Duodenal mucosa (tissue), 2 donors: Measurements from ENCODE around the gene FAM81A.
"Not testable (repeated sequence)": the region's sequence is repeated elsewhere in the genome, so short reads cannot be mapped to it uniquely, and the experiment has no call there.

ENCODE experiments used
- H3K27ac ChIP-seq: one replicate; pipeline ENCODE4 v1.7.0; 2013; ENCODE audit warnings: low read depth, low read length
- H3K27me3 ChIP-seq, 2 donors: one replicate each; pipeline ENCODE4 v1.7.0; 2013; ENCODE audit warnings: low read length in 2 of 2, control low read depth in 1 of 2; ENCODE audit not compliant: insufficient read depth in 2 of 2, control insufficient read depth in 1 of 2
- H3K36me3 ChIP-seq, 2 donors: one replicate each; pipeline ENCODE4 v1.7.0; 2013; ENCODE audit warnings: low read length in 2 of 2, control low read depth in 1 of 2; ENCODE audit not compliant: insufficient read depth in 2 of 2, control insufficient read depth in 1 of 2
- H3K4me1 ChIP-seq, 2 donors: one replicate each; pipeline ENCODE4 v1.7.0; 2013; ENCODE audit warnings: low read length in 2 of 2, control low read depth in 1 of 2; ENCODE audit not compliant: insufficient read depth in 2 of 2, control insufficient read depth in 1 of 2
- H3K4me3 ChIP-seq, 2 donors: one replicate each; pipeline ENCODE4 v1.7.0; 2013; ENCODE audit warnings: low read length in 2 of 2, low read depth in 1 of 2
- H3K9ac ChIP-seq, 2 donors: one replicate each; pipeline ENCODE4 v1.7.0; 2013; ENCODE audit warnings: low read length in 2 of 2, low read depth in 1 of 2
- H3K9me3 ChIP-seq, 2 donors: one replicate each; pipeline ENCODE4 v1.7.0; 2013; ENCODE audit warnings: low read length in 2 of 2, control low read depth in 1 of 2; ENCODE audit not compliant: control insufficient read depth in 1 of 2

The FAM81A gene

DNA sequence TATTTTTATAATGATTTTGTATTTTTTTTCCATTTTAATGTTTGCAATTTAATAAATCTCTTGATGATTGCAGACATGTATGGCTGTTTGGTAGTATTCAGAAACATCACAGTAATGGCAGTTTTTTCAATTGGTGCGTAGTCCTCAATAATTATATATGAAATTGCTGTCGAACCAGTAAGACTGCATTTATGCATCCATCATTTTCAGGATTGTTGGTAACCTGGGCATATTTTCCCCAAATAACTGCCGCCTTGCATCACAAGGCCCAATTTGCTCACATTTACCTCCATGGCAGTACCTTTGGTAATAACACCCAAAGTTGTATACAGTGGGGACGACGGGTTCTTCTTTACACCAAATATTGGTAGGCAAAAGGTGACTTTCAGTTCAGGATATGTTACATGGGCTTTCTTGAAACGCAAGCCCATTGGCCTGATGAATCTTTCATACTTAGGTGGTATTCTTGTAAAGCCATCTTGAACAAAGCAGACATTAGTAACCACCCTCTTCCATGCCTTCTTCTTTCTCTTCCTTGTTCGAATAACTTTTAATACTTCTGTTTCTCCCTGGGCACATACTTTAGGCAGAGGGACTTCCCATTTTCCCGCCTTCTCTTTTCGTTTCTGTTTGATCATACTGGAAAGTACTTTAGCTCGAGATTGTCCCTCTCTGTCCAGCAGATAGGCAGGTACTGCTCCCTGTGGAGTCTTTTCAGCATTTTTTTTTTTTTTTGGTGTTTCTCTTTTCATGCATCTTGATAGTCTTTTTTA lies 36.7 kb upstream of the FAM81A start:
- H3K4me3 ChIP-seq, H3K27me3 ChIP-seq, H3K36me3 ChIP-seq, H3K9ac ChIP-seq, H3K9me3 ChIP-seq, H3K27ac ChIP-seq: not testable (repeated sequence)
- peaks cover 3 to 16% of the 10 kb centered on the region in 2 donors for H3K4me1 ChIP-seq

DNA sequence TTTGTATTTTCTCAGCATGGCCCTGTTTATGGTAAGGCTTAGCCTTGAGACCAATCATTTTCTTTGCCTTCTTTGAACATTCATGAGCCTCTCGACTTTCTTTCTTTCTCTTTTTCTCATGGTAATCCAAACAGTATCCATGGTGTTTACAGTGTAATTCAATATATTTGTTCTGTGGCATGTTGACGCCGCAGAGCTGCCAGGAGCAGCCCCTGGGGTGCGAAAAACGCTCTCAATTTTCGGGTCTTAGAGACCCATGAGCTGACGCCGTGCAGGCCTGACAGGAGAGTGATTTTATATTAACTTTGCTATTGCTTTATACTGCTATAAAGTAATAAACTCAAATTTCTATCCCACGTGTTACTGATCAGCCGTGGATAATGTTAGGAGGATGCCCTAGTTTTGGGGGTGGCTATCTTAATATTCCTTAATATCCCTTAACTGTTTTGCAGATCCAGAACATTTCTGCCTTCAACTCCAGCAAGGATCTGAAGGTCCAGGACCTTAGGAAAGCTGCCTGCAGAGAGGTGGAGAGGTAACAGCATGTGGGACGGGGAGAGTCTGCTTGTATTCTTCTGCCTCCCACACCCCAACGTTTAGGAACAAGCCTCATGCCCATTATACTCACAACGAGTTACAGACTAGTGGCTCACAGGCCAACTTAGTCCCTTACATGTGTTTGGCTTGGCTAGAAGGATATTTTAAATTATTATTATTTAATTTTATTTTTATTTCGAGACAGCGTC lies 36.0 kb upstream of the FAM81A start:
- H3K27me3 ChIP-seq = peaks cover 0 to 3% of the 10 kb centered on the region in 2 donors
- H3K4me1 ChIP-seq = peaks cover 3 to 16% of the 10 kb centered on the region in 2 donors
- H3K36me3 ChIP-seq = no peaks in the 10 kb centered on the region
- no peak overlapping the region for H3K27ac ChIP-seq
- no peak overlapping the region for H3K9ac ChIP-seq
- H3K4me3 ChIP-seq = no peak overlapping the region
- no peaks in the 10 kb centered on the region for H3K9me3 ChIP-seq

DNA sequence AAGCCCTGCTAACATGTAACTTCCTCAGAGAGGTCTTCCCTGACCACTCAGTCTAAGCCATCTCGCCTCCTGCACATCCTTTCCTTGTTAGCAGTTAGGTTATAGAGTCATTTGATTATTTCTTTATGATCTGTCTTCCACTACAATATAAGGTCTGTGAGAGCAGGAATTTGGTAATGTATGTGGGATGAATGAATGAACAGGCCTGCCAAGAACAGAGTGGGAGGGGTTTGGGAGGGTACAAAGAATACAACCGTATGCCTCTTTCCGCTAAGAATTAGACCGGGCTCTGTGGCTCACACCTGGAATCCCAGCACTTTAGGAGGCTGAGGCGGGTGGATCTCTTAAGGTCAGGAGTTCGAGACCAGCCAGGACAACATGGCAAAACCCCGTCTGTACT lies 32.9 kb upstream of the FAM81A start:
- Histone ChIP-seq H3K27ac (no peak overlapping the region), H3K9me3 (no peaks in the 10 kb centered on the region), H3K4me3 (no peak overlapping the region), H3K36me3 (no peaks in the 10 kb centered on the region), H3K27me3 (no peaks in the 10 kb centered on the region), H3K9ac (no peak overlapping the region), H3K4me1 (peaks cover 3 to 10% of the 10 kb centered on the region in 2 donors)

DNA sequence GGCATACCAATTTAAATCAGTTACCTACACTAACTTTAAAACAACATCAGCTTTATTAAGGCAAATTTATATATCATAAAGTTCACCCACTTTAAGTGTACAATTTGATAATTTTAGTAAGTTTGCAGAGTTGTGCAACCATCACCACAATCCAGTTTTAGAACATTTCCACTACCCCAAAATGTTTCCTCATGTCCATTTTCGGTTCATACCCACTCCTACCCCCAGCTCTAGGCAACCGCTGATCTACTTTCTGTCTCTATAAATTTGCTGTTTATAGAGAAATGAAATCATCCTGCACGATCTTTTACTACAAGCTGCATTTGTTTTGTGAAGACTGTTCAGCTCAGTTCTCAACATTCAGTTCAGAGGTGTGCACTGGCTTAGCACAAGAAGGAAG lies 31.5 kb upstream of the FAM81A start:
- no peaks in the 10 kb centered on the region for H3K36me3 ChIP-seq
- H3K27me3 ChIP-seq = no peaks in the 10 kb centered on the region
- H3K4me1 ChIP-seq = peaks cover 4 to 6% of the 10 kb centered on the region in 2 donors
- no peak overlapping the region for H3K27ac ChIP-seq
- no peak overlapping the region for H3K9ac ChIP-seq
- H3K4me3 ChIP-seq = no peak overlapping the region
- no peaks in the 10 kb centered on the region for H3K9me3 ChIP-seq

DNA sequence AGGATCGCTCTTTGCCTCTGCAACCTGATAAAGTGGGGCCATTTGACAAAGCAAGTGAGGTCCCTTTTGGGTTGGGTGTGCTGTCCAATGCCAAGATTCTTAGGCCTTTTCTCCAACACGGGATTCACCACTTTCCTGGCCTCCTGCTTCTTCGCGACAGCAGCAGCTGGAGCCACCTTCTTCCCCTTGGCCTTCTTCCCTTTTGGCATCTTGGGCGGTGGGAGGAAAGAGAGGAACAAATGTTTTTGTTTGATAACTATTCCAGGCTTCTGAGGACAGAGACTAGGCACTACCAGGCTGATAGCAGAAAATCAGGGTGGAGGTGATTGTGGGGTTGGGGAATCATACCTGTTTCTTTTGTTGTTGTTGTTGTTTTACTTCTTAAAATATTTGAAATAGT lies 30.0 kb upstream of the FAM81A start:
- Histone ChIP-seq H3K4me1 (peaks cover 4 to 6% of the 10 kb centered on the region in 2 donors), H3K36me3 (no peaks in the 10 kb centered on the region), H3K4me3 (no peak overlapping the region), H3K27ac (no peak overlapping the region), H3K27me3 (no peaks in the 10 kb centered on the region), H3K9ac (no peak overlapping the region), H3K9me3 (no peaks in the 10 kb centered on the region)

DNA sequence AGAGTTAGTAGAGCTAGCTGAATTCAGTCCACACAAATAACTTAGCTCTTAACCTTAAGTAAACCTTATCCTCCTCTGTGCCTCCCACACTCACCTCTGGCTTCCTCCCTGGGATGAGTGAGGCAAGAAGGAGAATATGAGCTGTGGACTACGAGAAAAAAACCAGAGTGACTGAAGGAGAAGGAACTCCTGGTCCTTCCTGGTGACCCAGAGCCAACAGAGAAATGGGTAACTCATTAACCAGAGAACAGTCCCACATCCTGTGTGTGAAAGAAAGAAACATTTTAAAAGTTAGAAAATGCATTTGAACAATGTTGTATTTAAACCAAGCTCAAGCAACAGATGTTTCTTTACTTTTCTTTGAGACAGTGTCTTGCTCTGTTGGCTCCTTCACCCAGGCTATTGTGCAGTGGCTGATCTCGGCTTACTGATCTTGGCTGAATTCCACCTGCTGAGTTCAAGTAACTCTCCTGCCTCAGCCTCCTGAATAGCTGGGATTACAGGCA lies 27.5 kb upstream of the FAM81A start:
- Histone ChIP-seq H3K4me1 (peaks cover 10 to 12% of the 10 kb centered on the region in 2 donors), H3K9me3 (no peaks in the 10 kb centered on the region), H3K27ac (no peak overlapping the region), H3K36me3 (no peaks in the 10 kb centered on the region), H3K9ac (no peak overlapping the region), H3K27me3 (no peaks in the 10 kb centered on the region), H3K4me3 (peak overlapping the region in 1 of 2 donors; percentile 8)

DNA sequence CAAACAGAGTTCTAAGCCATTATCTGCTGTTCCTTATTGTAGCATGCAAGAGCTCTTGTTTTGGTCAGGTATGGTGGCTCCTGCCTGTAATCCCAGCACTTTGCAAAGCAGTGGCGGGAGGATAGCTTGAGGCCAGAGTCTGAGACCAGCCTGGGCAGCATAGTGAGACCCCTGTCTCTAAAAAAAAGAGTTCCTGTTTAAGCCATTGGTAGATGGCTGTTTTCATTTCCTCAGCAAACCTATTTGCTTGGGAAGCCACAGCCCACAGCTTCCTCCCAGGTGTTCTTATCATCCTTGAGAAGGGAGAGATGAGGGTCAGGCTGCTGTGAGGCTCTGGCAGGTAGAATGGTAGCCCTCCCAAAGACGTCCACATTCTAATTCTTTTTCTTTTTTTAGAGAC lies 24.4 kb upstream of the FAM81A start:
- Histone ChIP-seq H3K27ac (no peak overlapping the region), H3K27me3 (no peaks in the 10 kb centered on the region), H3K4me1 (peaks cover 10 to 12% of the 10 kb centered on the region in 2 donors), H3K36me3 (no peaks in the 10 kb centered on the region), H3K9me3 (no peaks in the 10 kb centered on the region), H3K9ac (no peak overlapping the region), H3K4me3 (no peak overlapping the region)

DNA sequence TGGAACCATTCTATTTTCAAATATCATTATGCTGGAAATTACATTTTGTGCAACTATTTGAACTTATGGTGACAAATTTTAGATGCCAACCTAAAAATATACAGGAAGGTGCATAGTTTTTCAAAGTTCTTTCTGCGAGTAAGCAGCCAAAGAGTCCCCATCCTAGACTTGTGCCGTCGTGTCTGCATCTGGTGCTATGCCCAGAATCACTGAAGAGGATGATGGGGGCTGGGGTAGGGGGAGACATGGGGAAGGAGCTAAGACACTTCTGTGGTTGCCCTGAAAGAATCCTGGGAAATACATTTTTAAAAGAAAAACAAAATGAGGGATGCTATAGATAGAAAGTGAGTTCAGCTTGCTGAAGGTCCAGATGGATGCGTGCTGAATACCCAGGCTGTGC lies 21.2 kb upstream of the FAM81A start:
- peaks cover 6 to 12% of the 10 kb centered on the region in 2 donors for H3K4me1 ChIP-seq
- H3K36me3 ChIP-seq = no peaks in the 10 kb centered on the region
- no peak overlapping the region for H3K27ac ChIP-seq
- no peak overlapping the region for H3K4me3 ChIP-seq
- no peaks in the 10 kb centered on the region for H3K9me3 ChIP-seq
- H3K9ac ChIP-seq = no peak overlapping the region
- H3K27me3 ChIP-seq = no peaks in the 10 kb centered on the region

DNA sequence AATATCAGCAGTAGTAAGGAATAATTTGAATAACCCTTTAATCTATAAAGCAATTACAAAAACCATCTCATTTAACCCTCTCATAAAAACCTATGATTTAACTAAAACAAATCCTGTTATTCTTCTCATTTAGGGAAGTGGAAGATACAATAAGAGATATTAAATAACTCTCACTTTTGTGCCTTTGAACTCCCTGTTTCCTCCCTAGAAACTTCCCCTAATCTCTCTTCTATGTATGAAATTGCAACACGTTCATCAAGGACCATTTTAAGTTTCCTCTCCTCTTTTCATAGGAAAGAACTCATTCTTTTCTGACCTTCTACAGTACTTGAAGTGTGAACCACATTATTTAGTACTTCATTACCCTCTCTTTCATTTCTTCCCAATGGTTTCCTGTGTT lies 18.8 kb upstream of the FAM81A start:
- Histone ChIP-seq H3K9ac (no peak overlapping the region), H3K4me1 (no peaks in the 10 kb centered on the region), H3K4me3 (no peak overlapping the region), H3K36me3 (no peaks in the 10 kb centered on the region), H3K27me3 (peaks cover 0 to 5% of the 10 kb centered on the region in 2 donors), H3K9me3 (no peaks in the 10 kb centered on the region), H3K27ac (no peak overlapping the region)

DNA sequence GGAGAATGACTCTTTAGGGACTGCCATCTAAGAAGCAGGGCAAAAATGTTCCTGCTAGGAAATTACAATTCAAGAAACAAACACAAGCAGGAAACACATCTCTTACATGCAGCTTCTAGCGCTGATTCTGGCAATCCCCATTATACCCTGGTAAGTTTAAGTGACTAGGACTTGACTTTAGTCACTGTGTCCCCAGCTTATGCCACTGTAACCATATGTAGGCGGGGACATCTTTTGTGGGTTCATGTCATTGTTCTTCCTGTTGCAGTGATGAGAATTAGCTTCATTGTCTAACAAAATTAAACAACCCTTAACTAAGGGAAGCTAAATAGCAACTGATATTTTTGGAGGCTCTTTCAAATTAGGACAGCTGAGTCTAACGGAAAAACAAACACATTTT lies 17.9 kb upstream of the FAM81A start:
- H3K27me3 ChIP-seq = peaks cover 0 to 9% of the 10 kb centered on the region in 2 donors
- H3K9ac ChIP-seq = no peak overlapping the region

More for the DNA sequence above, 17.9 kb upstream of the FAM81A start:
- no peaks in the 10 kb centered on the region for H3K36me3 ChIP-seq
- no peaks in the 10 kb centered on the region for H3K4me1 ChIP-seq
- H3K27ac ChIP-seq = no peak overlapping the region
- no peak overlapping the region for H3K4me3 ChIP-seq
- H3K9me3 ChIP-seq = no peaks in the 10 kb centered on the region
